Ascending aorta (tissue), 2 donors: ENCODE measurements around the gene AJUBA. TPM values are rescaled to one million over a fixed set of nuclear protein-coding genes. Genes with fewer than 3 reads are reported as not detected.
"Not testable (repeated sequence)": the region's sequence is repeated elsewhere in the genome, so short reads cannot be mapped to it uniquely, and the experiment has no call there.

ENCODE experiments used
- DNase-seq, 2 donors: peaks; one replicate each; pipeline ENCODE4 v3.0.0-alpha.2; 2019; ENCODE audit warnings: low spot score in 2 of 2
- H3K27ac ChIP-seq, 2 donors: fragments of 200-600 bp; sonication (generic); one replicate each; pipeline ENCODE4 v1.5.1; 2016 to 2017; ENCODE audit warnings: mild to moderate bottlenecking in 1 of 2
- H3K27me3 ChIP-seq: fragments of 200-600 bp; sonication (generic); one replicate; pipeline ENCODE4 v1.5.1; 2017
- H3K36me3 ChIP-seq, 2 donors: fragments of 200-600 bp; sonication (generic); one replicate each; pipeline ENCODE4 v1.5.1; 2016
- H3K4me1 ChIP-seq, 2 donors: fragments of 200-600 bp; sonication (generic); one replicate each; pipeline ENCODE4 v1.5.1; 2016 to 2017; ENCODE audit warnings: mild to moderate bottlenecking in 1 of 2
- H3K4me3 ChIP-seq, 2 donors: fragments of 200-600 bp; sonication (generic); one replicate each; pipeline ENCODE4 v1.5.1; 2016 to 2017; ENCODE audit warnings: mild to moderate bottlenecking in 1 of 2
- H3K9me3 ChIP-seq, 2 donors: fragments of 200-600 bp; sonication (generic); one replicate each; pipeline ENCODE4 v1.5.1; 2016
- intact Hi-C: fragments of 100-400 bp; cut with DNase I; formaldehyde crosslinking; loops from one replicate; pipeline ENCODE4 v1.15.1; 2023
- total RNA-seq: library from RNA; depleted of rRNA; stranded (reverse); fragments of >200 nt; gene quantifications from one replicate; pipeline ENCODE4 v1.1.0, GENCODE V29; 2016
- TF ChIP-seq, protein P1 (sequence below), 3 experiments: fragments of 200-600 bp in 2 of 3; fragments of 450-650 bp in 1 of 3; sonication (generic) in 2 of 3; IDR thresholded peaks; one replicate each; pipeline ENCODE4 v1.5.1; 2016 to 2019; ENCODE audit warnings: antibody characterized with exemption in 3 of 3, mild to moderate bottlenecking in 1 of 3, moderate library complexity in 1 of 3

AJUBA gene
- total RNA-seq, 1 donor from 2014 or later: 11.6 TPM

GRCh38 chr14:23009483-23009938 is 27.2 kb upstream of the AJUBA start:
- Histone ChIP-seq H3K36me3 (no peaks in the 10 kb centered on the region), H3K9me3 (no peaks in the 10 kb centered on the region), H3K4me1 (peaks cover 3 to 9% of the 10 kb centered on the region in 2 donors), H3K27me3 (no peaks in the 10 kb centered on the region), H3K4me3 (peak overlapping the region; percentile 61 to 64), H3K27ac (peak overlapping the region; percentile 51 to 87)
- TF ChIP-seq, protein P1, sequence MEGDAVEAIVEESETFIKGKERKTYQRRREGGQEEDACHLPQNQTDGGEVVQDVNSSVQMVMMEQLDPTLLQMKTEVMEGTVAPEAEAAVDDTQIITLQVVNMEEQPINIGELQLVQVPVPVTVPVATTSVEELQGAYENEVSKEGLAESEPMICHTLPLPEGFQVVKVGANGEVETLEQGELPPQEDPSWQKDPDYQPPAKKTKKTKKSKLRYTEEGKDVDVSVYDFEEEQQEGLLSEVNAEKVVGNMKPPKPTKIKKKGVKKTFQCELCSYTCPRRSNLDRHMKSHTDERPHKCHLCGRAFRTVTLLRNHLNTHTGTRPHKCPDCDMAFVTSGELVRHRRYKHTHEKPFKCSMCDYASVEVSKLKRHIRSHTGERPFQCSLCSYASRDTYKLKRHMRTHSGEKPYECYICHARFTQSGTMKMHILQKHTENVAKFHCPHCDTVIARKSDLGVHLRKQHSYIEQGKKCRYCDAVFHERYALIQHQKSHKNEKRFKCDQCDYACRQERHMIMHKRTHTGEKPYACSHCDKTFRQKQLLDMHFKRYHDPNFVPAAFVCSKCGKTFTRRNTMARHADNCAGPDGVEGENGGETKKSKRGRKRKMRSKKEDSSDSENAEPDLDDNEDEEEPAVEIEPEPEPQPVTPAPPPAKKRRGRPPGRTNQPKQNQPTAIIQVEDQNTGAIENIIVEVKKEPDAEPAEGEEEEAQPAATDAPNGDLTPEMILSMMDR (IDR thresholded peaks at IDR 0.05): no peak
- intact Hi-C loops: no loop called here
- DNase-seq: no peak

DNA sequence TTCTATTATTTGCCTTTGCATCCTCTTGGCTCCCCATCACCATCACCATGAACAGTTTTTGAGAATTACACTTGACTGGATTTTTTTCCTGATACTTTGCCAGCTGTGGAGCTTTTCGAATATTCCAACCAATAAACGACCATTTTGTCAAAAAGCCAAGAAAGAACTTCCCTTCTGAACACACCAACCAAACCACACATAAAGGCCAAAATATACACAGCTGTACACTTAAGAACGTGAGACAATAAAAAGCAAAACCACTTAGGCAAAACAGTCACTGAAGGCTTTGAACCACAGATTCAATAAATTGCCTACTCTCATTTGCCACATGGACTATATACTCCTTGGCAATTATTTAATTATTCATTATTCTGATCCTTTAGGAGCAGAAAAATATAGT is 26.5 kb upstream of the AJUBA start:
- intact Hi-C loops: no loop called here
- H3K4me3 ChIP-seq: no peak overlapping the region
- H3K27ac ChIP-seq: no peak overlapping the region
- H3K9me3 ChIP-seq: no peaks in the 10 kb centered on the region
- no peaks in the 10 kb centered on the region for H3K36me3 ChIP-seq
- no peaks in the 10 kb centered on the region for H3K27me3 ChIP-seq
- TF ChIP-seq, protein P1 (IDR thresholded peaks at IDR 0.05): no peak
- DNase-seq: no peak
- peaks cover 3 to 9% of the 10 kb centered on the region in 2 donors for H3K4me1 ChIP-seq

- peak; percentile 87 to 98 for DNase-seq
- Histone ChIP-seq H3K9me3 (no peaks in the 10 kb centered on the region), H3K36me3 (no peaks in the 10 kb centered on the region), H3K27me3 (no peaks in the 10 kb centered on the region), H3K4me3 (peak overlapping the region; percentile 82 to 83), H3K4me1 (peaks cover 3 to 9% of the 10 kb centered on the region in 2 donors), H3K27ac (peak overlapping the region; percentile 85 to 88)
- TF ChIP-seq, protein P1 (IDR thresholded peaks at IDR 0.05): peak in 1 of 3 experiments; percentile 24
- intact Hi-C loops: loop anchor here (1.0 to 2.0 kb wide), 3 partner anchors 24 to 76 kb away; partner anchors contain the start of gene AJUBA
Measured at GRCh38 chr14:23006544-23007419, 24.4 kb upstream of the AJUBA start.

GRCh38 chr14:23006188-23006534 is 23.8 kb upstream of the AJUBA start:
- intact Hi-C loops: loop anchor here (2.0 kb wide), 2 partner anchors 23 to 75 kb away; partner anchors contain the start of gene AJUBA
- Histone ChIP-seq H3K27me3 (no peaks in the 10 kb centered on the region), H3K4me3 (peak overlapping the region; percentile 82 to 83), H3K9me3 (no peaks in the 10 kb centered on the region), H3K36me3 (no peaks in the 10 kb centered on the region), H3K27ac (peak overlapping the region; percentile 85 to 88), H3K4me1 (peaks cover 3 to 9% of the 10 kb centered on the region in 2 donors)
- DNase-seq: no peak
- TF ChIP-seq, protein P1 (IDR thresholded peaks at IDR 0.05): no peak

DNA sequence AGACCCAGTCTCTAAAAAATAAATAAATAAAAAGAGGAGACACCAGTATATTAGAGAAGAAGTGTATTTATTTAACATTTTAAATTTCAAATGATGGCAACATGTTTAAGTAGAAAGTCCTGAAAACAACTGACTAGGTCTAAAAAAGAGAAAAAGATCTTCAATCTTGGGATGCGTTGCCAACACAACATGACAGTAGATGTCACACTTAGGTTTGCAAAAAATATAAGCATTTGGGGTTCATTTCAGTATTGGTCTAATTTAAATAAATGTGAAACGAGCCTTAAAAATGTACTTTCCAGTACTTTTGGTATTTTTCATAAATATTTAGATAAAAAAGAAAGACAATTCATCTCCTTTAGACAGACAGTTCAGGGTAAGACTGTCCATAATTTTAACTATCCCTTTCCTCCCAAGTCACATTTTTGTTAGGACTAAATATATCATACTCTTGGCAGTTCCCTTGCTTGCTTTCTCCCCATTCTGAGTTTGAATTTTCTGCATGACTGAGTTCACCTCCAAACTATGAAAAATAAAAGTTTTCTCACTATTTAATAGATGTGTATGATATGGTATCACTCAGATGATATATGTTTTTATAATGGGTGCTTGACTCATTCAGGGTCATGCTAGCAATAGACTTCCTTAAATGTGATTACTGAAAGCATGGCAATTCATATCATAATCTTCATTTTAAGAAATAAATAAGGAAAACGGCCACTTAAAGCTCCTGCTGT is 23.3 kb upstream of the AJUBA start:
- Histone ChIP-seq H3K9me3 (no peaks in the 10 kb centered on the region), H3K4me1 (peaks cover 3 to 9% of the 10 kb centered on the region in 2 donors), H3K4me3 (peak overlapping the region in 1 of 2 donors; percentile 83), H3K27ac (no peak overlapping the region), H3K27me3 (no peaks in the 10 kb centered on the region), H3K36me3 (no peaks in the 10 kb centered on the region)
- TF ChIP-seq, protein P1 (IDR thresholded peaks at IDR 0.05): no peak
- intact Hi-C loops: loop anchor here (2.0 kb wide), 2 partner anchors 23 to 75 kb away; partner anchors contain the start of gene AJUBA
- DNase-seq: no peak

DNA sequence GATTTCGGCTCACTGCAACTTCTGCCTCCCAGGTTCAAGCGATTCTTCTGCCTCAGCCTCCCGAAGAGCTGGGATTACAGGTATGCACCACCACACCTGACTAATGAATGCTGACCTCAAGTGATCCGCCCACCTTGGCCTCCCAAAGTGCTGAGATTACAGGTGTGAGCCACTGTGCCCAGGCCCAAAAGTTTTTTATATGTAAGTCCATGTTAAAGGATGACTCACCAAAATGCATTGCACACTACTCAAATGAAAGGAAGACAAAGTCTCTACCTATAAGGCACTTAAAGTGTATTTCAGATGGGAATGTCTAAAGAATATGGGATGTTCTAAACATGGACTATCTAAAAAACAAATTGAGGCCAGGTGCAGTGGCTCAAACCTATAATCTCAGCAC is 21.9 kb upstream of the AJUBA start:
- H3K9me3 ChIP-seq, intact Hi-C loops, DNase-seq, H3K27me3 ChIP-seq, H3K4me3 ChIP-seq, H3K27ac ChIP-seq, H3K4me1 ChIP-seq, H3K36me3 ChIP-seq: not testable (repeated sequence)
